HG02943 (cell line): ENCODE results near the gene ZNF71.
"Not testable (repeated sequence)": the region's sequence is repeated elsewhere in the genome, so short reads cannot be mapped to it uniquely, and the experiment has no call there.

Source experiments
- ATAC-seq: cut with Tn5 transposase; IDR thresholded peaks from one replicate; pipeline ENCODE4 v1.9.1; 2021; ENCODE audit warnings: mild to moderate bottlenecking, low read depth, moderate library complexity; ENCODE audit not compliant: unreplicated experiment

The ZNF71 gene

DNA sequence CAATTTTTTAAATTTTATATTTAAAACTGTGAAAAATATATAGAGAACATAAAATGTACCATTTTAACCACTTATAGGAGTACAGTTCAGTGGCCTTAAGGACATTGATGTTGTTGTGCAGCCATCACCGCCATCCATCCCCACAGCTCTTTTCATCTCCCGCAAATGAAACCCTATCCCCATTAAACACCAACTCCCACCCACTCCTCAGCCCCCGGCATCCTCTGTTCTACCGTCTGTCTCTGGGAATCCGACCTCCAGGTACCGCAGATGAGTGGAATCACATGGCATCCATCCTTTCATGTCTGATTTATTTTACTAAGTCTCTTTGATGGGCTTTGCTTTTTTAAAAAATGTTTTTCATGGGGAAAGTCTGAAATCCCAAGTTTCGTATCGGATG lies 24.0 kb downstream of the ZNF71 start:
- no peak for ATAC-seq

DNA sequence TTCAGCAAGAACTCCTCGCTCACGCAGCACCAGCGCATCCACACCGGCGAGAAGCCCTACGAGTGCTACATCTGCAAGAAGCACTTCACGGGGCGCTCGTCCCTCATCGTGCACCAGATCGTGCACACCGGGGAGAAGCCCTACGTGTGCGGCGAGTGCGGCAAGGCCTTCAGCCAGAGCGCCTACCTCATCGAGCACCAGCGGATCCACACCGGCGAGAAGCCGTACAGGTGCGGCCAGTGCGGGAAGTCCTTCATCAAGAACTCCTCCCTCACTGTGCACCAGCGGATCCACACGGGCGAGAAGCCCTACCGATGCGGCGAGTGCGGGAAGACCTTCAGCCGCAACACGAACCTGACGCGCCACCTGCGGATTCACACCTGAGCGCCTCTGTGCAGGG lies 27.3 kb downstream of the ZNF71 start:
- no peak for ATAC-seq

DNA sequence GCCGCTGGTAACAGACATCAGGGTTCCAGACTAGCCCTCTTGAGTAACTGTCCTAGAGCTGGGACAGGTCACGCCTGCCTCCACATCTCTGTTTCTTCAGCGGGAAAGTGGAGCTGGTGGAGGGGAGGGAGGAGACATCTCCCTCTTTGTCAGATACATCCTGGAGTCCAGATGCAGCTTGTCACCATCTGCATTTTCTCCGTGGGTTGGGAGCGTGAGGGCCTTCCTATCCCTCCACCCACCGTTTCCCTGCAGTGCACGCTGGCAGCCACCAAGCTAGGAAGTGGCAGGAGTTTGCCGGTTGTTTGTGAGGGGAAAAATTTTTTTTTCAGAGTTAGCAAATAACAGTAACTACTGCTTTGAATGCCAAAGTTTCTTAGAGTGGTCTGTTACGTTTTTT lies 27.9 kb downstream of the ZNF71 start:
- no peak for ATAC-seq

DNA sequence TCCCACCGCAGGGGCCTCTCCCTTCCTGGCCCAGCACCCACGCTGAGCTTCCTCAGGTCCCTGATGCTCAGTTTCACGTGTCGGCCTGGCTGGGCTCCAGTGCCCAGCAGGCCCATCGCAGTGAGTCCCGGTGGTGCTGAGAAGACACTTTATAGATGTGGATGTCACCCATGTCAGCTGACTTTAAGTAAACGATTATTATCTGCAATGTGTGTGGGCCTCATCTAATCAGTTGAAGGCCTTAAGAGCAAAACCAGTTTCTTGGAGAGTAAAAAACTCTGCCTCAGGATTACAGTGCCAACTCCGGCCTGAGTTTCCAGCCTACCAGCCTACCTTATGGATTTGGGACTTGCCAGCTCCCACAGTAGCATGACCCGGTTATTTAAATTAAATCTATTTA lies 30.6 kb downstream of the ZNF71 start:
- no peak for ATAC-seq

DNA sequence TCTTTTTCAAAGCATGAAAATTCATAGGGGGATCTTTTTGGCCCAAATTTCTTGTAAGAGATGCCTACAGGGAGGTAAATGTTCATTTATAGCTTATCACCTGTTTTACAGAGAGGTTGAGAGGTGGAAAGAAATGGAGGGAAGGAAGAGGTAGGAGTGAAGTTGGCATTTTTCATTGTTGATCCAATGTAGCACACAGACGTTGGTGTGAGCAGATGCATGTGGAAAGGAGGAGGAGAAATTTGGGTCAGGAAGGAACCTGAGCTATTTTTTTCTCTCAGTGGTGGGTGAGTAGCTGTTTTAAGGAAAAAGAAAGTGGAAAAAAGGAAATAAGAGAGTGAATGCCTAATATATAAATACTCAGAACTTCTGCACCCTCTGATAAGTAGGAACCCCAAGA lies 37.9 kb downstream of the ZNF71 start:
- no peak for ATAC-seq

DNA sequence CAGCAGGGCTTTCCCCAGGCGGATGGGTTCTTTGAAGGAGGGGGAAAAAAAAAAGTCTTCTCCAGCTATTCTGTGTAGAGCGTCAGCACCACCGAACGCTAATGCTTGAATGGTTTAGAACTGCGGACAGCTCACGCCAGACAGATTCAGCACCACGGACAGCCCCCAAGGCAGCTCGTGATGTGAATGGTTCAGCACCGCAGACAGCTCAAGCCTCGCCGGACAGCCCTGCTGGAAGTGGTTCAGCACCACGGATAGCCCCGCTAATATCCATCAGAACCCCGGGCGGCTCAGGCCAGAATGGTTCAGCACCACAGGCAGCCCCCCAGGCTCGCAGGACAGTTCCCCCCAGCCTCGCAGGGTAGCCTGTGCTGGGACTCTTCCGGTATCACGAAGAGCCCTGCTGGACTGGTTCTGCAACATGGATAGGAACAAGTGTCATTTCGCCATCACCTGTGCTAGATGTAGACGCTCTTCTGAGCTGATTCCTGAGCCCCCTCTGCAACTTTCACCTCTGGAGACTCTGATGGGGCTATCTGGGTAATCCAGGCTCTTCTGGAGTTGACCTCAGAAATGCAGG lies 43.0 kb downstream of the ZNF71 start:
- no peak for ATAC-seq

DNA sequence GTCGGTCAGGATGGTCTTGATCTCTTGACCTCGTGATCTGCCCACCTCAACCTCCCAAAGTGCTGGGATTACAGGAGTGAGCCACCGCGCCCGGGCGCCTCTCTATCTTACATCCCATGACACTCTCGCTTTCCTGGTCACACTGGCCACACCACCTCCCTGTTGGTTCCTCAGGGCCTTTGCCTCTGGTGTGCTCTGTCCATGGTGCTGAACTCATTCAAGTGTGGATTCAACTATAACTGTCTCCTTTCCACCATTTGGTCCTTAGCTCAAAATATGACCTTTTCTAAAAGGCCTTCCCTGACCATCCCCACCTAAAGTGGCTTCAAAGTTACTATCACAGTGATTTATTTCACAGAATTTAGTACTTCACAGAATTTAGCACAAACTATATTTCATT lies 44.1 kb downstream of the ZNF71 start:
- ATAC-seq, result no peak

DNA sequence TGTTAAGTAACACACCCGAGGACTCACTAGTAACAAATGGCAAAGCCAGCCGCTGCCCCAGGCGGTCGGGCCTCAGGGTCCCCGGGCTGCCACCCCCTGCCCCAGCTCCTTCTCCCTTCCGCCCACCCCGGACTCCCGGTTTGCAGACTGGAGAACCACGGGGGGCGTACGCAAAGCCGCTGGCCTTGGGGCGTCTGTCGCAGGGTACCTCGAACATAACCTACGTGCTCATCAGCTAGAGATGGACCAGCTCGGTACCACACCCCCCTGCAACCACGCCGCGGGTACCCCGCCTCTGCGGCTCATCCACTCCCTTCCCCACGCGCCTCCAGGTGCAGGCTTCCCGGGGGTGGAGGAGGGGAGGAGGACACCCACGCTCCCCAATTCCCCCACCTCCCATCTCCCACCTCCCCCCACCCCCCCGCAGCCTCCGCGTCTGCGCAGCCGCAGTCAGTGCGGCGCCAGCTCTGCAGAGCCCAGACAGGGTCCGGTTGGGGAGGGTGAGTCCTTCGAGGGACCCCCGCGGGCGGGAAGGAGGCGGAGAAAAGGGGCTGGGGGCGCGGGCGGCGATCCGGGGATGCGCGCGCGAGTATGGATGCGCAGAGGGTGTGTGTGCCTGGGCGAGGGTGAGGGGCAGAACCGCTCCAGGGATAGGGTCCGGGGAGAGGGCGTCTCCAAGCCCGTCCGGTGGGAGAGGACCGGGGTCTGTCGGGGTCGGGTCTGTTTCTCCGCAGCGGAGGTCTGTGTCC lies 47.8 kb downstream of the ZNF71 start, which contains the start of gene SMIM17:
Gene SMIM17, plus strand, starts transcription at position 449 of the 749 bp plus-strand sequence. CDS start 2,509 bp downstream, outside the sequence.
- ATAC-seq, result no peak

DNA sequence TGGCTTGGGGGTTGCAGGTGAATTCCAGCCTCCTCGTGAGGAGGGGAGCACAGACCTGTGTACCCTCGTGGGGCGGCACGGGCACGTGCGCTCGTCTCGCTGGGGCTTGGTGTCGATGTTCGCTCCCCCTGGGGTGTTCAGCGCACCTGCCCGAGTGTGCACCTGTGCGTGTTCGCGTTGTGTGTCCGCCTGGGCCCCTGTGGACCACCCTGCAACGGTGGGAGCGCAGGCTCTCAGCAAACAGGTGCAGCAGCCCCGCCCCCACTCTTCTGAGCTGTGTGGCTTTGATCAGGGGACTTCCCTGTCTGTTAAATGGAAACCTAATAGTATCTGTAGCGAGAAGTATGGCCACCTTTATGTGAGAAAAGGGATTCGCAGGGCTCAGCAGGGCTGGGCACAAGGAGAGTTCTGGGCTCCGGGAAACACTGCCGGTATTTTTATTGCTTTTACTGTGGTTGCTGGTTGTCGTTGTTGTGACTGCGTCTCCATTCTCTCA lies 48.4 kb downstream of the ZNF71 start:
- no peak for ATAC-seq

DNA sequence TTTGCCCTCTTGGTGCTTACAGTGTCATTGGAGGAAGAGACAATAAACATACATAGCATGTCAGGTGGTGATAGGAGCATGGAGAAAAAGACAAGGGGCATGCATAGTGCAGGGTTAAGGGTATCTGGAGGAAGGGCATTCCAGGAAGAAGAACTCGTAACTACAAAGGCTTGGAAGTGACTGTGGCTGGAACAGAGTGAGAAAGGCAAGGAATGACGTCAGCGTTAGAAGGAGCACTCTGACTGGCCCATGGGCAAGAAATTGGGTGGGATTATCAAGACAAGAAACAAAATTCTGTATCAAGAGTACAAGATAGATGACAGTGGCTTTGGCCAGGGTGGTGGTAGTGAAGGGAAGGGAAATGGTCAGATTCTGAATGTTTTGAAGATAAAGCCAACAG lies 59.0 kb downstream of the ZNF71 start:
- ATAC-seq, result no peak

DNA sequence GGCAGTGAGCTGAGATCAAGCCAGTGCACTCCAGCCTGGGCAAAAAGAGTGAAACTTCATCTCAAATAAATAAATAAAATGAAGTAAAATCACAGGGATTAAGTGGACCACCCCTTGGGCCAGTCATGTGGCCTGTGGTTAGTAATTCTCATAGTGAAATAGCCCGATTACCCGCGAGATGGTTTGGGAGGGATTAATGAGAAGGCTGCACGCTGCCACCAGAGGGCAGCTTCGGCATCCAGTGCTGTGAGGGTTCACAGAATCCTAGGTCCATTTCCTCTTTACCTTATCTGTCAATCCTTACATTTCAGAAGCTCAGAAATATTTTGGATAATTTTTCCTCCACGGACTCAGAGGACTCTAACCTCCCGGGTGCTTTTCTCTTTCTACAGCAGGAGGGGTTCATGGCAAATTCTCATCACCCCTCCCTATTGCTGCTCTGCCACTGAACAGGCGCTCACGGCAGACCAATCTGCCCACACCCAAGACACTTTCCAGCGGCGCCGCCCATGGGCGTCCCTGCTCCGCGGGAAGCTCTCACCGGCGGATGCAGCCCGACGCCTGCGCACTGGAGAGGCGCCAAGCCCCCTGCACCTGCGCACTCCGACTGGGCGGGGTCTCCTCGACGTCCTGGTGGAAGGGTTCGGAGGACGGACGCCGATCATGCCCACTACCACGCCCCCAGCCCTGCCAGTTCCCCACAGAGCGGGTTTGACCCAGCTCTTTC lies 65.4 kb downstream of the ZNF71 start:
- ATAC-seq, result no peak

DNA sequence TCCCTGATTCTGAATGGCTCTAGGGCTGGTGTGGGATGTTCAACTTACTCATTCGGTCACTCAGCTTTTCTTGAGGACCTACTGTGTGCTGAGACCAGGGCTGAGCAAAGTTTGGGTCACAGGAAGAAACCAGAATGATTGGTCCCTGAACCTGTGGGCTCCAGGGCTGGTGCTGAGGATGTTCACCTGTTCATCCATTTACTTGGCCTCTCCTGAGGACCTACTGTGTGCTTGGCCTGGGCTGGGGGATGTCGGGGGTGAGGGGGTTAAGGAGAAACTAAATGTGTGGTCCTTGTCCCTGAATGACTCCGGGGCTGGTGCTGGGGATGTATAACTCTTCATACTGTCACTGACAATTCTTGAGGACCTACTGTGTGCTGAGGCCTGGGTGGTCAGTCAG lies 66.1 kb downstream of the ZNF71 start:
- no peak for ATAC-seq

DNA sequence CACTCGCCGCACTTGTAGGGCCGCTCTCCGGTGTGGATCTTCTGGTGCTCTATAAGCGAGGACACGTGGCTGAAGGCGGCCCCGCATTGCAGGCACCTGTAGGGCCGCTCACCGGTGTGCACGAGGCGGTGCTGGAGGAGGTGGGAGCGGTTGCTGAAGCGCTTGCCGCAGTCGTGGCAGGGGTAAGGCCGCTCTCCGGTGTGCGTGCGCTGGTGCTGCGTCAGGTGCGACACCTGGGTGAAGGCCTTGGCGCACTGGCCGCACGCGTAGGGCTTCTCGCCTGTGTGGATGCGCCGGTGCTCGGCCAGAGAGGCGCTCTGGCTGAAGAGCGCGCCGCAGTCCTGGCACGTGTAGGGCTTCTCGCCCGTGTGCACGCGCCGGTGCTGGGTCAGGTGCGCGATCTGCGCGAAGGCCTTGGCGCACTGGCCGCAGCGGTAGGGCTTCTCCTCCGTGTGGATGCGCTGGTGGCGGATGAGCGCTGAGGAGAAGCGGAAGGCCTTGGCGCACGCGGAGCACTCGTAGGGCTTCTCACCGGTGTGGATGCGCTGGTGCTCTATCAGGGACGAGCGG lies 68.9 kb downstream of the ZNF71 start:
- ATAC-seq, result no peak

DNA sequence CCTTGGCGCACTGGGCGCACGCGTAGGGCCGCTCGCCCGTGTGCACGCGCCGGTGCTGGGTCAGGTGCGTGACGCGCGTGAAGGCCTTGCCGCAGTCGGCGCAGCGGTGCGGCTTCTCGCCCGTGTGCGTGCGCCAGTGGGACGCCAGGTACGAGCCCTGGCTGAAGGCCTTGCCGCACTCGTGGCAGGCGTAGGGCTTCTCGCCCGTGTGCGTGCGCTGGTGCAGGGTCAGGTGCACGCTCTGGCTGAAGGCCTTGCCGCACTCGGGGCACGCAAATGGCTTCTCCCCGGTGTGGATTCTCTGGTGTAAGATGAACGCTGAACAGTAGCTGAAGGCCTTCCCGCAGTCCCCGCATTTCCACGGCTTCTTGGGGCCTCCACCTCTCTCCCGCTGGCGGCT lies 69.4 kb downstream of the ZNF71 start:
- ATAC-seq, result no peak

DNA sequence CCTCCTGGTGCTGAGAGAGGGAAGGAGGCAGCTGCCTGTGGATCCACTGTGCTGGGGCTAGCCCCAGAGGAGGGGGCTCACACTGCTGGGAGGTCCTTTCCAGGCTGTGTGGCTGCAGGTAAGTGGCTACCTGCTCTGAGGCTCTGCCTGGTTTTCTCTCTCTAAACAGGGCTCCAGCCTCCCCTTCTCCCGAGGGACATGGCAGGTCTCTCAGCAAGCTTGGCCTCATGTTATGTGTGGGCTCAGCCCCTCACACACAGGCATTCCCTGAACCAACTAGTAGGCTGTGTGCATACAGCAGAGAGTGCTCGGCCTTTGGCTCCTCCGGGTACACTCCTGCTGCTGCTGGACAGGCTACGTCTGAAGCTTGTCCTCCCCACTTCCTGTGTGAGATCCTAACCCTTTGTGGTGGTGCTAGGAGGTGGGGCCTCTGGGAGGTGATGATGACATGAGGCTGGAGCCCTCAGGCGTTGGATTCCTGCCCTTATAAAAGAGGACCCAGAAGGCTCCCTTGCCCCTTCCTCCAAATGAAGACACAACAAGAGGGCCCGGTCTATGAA lies 72.3 kb downstream of the ZNF71 start:
- no peak for ATAC-seq

DNA sequence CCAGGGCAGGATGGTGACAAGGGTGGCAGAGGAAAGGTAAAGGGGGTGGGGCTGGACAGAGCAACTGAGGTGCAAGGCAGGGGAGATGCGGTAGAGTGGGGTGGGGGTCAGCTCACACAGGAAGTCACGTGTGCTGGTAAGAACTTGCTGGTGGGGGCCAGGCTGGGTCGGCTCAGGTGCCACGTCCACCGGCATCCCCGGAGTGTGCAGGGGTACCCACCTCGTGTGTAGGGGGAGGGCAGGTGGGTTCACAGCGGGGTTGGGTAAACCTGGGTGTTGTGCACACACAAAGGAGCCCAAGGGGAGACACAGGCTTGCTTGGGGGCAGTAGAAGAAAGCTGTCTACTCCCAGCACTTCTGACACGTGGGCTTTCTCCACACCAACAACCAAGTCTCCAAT lies 73.6 kb downstream of the ZNF71 start:
- ATAC-seq, result no peak

DNA sequence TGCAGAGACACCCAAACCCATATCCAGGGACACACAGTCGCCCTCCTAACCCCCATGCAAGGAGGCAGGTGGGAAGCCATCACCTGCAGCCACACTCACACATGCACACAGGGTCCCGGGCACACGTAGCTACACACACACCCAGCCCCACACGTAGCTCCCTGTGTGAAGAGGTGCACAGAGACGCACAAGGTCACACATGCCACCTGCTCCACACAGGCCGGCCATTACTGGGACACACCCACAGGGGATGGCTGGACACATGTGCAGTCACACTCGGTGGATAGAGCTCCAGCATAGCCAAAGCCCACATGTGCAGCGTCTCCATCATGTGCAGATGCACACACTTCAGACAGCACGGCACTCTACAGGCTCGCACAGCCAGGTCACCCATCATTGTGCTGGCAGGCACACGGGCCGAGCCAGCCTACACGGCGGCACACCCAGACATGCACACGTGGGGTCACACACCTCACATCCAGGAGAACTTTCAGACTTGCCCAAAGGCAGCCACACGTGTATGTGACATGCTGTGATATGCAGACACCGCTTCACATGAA lies 75.4 kb downstream of the ZNF71 start:
- ATAC-seq, result no peak

DNA sequence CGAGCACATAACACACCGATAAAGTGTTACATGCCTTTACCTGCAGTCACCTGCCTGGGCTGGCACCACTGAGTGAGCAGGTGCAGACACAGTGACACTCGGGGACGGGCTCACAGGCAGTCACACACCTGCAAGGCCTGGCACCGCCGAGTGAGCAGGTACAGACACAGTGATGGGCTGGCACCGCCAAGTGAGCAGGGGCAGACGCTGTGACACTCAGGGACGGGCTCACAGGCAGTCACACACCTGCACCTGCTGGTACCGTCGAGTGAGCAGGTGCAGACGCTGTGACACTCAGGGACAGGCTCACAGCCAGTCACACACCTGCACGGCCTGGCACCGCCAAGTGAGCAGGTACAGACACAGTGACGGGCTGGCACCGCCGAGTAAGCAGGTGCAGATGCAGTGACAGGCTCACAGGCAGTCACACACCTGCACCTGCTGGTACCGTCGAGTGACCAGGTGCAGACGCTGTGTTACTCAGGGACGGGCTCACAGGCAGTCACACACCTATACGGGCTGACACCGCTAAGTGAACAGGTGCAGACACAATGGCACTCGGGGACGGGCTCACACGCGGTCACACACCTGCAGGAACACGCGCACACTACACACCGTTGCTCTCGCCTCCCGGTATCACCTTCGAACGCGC lies 76.0 kb downstream of the ZNF71 start:
- ATAC-seq, result no peak

DNA sequence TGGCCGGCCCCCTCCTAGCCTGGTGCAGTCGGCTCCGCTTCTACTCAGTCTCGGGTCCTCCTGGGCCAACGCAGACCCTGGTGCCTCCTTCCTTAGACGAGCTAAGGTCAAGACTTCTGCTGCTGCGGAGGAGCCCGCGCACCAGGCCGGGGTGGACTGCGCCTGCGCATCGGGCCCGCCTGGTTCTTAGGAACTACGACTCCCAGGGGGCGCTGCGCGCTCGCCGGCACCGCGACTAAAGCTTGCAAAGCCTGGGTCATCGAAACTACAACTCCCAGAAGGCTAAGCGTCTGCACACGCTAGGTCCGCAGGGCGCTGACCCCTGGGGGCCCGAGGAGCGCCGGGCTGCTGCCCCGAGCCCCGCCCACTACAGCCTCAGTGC lies 76.5 kb downstream of the ZNF71 start, which contains the start of gene ZNF835:
Gene ZNF835, minus strand, starts transcription at position 145 of the 382 bp plus-strand sequence. CDS start 6,559 bp downstream, outside the sequence.
- no peak for ATAC-seq

DNA sequence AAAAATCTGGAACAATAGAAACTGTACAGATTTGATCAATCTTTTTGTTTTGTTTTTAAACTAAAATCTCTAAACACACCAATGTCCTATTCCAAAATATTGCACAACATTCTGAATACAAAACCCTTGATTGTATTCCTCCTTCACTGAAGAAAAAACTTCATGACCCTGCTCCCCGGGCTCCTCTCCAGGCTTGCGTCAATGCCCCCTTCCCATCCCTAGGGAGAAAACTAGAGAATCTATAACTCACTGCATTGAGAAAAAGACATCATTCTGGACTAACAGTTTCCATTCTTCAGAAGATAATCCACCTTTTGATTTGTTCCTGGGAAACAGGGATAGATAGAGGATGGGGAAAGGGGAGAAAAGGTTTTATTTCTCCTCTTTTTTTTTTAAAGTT lies 77.5 kb downstream of the ZNF71 start:
- not testable (repeated sequence) for ATAC-seq
